A673 (cell line): ENCODE measurements around the gene FGF14. TPM values are rescaled to one million over a fixed set of nuclear protein-coding genes. Genes with fewer than 3 reads are reported as not detected.

Source experiments
- BruUV-seq: library from RNA; stranded (reverse); fragments of 400-500 nt; replicated peaks from 2 replicates; lab custom pipeline; 2021; lab: Mats Ljungman, UMichigan
- CTCF ChIA-PET: fragments of 300-600 bp; sonication (Branson Sonifier 250); formaldehyde crosslinking; loops from one replicate; lab custom pipeline; 2022; ENCODE audit warnings: antibody characterized with exemption; lab: Charles Lee
- POLR2A ChIA-PET: fragments of 300-600 bp; sonication (Branson Sonifier 250); formaldehyde crosslinking; loops from one replicate; lab custom pipeline; 2022; ENCODE audit warnings: antibody characterized with exemption; ENCODE audit not compliant: low non-redundant PET; lab: Charles Lee
- DNase-seq: peaks from one replicate; pipeline ENCODE4 v3.0.0-alpha.2; 2015; ENCODE audit warnings: low spot score
- H3K27ac ChIP-seq: fragments of 200-600 bp; sonication (generic); 2 replicates; pipeline ENCODE4 v1.5.1; 2016; ENCODE audit warnings: mixed run types, low read depth, mild to moderate bottlenecking, mixed read lengths, antibody characterized with exemption, low read length; ENCODE audit not compliant: poor library complexity, severe bottlenecking
- H3K27me3 ChIP-seq: fragments of 200-600 bp; sonication (generic); replicated peaks from 2 replicates; pipeline ENCODE4 v1.6.1; 2017; ENCODE audit warnings: mixed run types, low read depth, mild to moderate bottlenecking, mixed read lengths, antibody characterized with exemption, low read length; ENCODE audit not compliant: insufficient read depth, poor library complexity
- H3K36me3 ChIP-seq: fragments of 200-600 bp; sonication (generic); 2 replicates; pipeline ENCODE4 v1.6.1; 2016; ENCODE audit warnings: mixed run types, mild to moderate bottlenecking, mixed read lengths, antibody characterized with exemption, low read length; ENCODE audit not compliant: insufficient read depth, poor library complexity, severe bottlenecking
- H3K4me1 ChIP-seq: fragments of 200-600 bp; sonication (generic); 2 replicates; pipeline ENCODE4 v1.6.1; 2017; ENCODE audit warnings: mixed run types, mild to moderate bottlenecking, mixed read lengths, antibody characterized with exemption, low read length; ENCODE audit not compliant: insufficient read depth, poor library complexity, severe bottlenecking
- H3K4me3 ChIP-seq: fragments of 200-600 bp; sonication (generic); 2 replicates; pipeline ENCODE4 v1.5.1; 2016; ENCODE audit warnings: low read depth, mixed run types, mild to moderate bottlenecking, mixed read lengths, low read length; ENCODE audit not compliant: poor library complexity, severe bottlenecking
- H3K9me3 ChIP-seq: fragments of 200-600 bp; sonication (generic); 2 replicates; pipeline ENCODE4 v1.6.1; 2016; ENCODE audit warnings: mixed run types, low read depth, mild to moderate bottlenecking, mixed read lengths, antibody characterized with exemption, low read length; ENCODE audit not compliant: poor library complexity, severe bottlenecking
- CTCF ChIP-seq: fragments of 300-800, 200-600 bp; sonication (generic); conservative IDR thresholded peaks from 2 replicates; pipeline ENCODE4 v1.5.1; 2017; ENCODE audit warnings: low read depth, mild to moderate bottlenecking, antibody characterized with exemption, low read length, moderate library complexity, mixed read lengths
- EZH2 ChIP-seq: fragments of 200-600 bp; sonication (generic); IDR thresholded peaks from 2 replicates; pipeline ENCODE4 v1.6.1; 2017; ENCODE audit warnings: borderline replicate concordance, low read depth, mild to moderate bottlenecking, mixed read lengths, antibody characterized with exemption, low read length; ENCODE audit not compliant: poor library complexity, severe bottlenecking
- intact Hi-C: fragments of 100-400 bp; cut with micrococcal nuclease; formaldehyde crosslinking; loops from one replicate; pipeline ENCODE4 v1.10.0; 2022; ENCODE audit not compliant: unreplicated experiment
- total RNA-seq: library from RNA; stranded (reverse); gene quantifications from 2 replicates; pipeline ENCODE4 v1.2.3, GENCODE V29; 2021

FGF14 gene
- total RNA-seq, 1 experiment from 2014 or later = 19.7 TPM

GRCh38 chr13:102195566-102196462, 206.0 kb downstream of the FGF14 start:
- no peak for TF ChIP-seq EZH2
- no peak for TF ChIP-seq CTCF
- Histone ChIP-seq H3K9me3 (peaks cover 7% of the 10 kb centered on the region), H3K4me3 (no peak overlapping the region), H3K27me3 (no peaks in the 10 kb centered on the region), H3K4me1 (peaks cover 32% of the 10 kb centered on the region), H3K36me3 (no peaks in the 10 kb centered on the region), H3K27ac (peak overlapping the region; percentile 58)
- ChIA-PET CTCF (interaction anchor here (1.0 kb wide), 1 partner anchor 205 kb away, joined by 4 read pairs; no protein-coding TSS in a partner anchor), POLR2A (no interaction called here)
- BruUV-seq = no TSS peak
- DNase-seq = peak; percentile 86
- intact Hi-C loops = loop anchor here (2.0 kb wide), 3 partner anchors 197 to 361 kb away; no protein-coding TSS in a partner anchor

GRCh38 chr13:102192858-102193257, 209.0 kb downstream of the FGF14 start:
- POLR2A ChIA-PET = no interaction called here
- Histone ChIP-seq H3K9me3 (peaks cover 7% of the 10 kb centered on the region), H3K27me3 (no peaks in the 10 kb centered on the region), H3K4me3 (no peak overlapping the region), H3K27ac (no peak overlapping the region), H3K36me3 (no peaks in the 10 kb centered on the region), H3K4me1 (peaks cover 13% of the 10 kb centered on the region)
- intact Hi-C loops = no loop called here
- no TSS peak for BruUV-seq
- TF ChIP-seq EZH2 = no peak
- no peak for TF ChIP-seq CTCF
- no peak for DNase-seq
- CTCF ChIA-PET = no interaction called here

- H3K4me1 ChIP-seq = peaks cover 9% of the 10 kb centered on the region
- CTCF ChIA-PET = no interaction called here
- H3K27me3 ChIP-seq = no peaks in the 10 kb centered on the region
- no peak overlapping the region for H3K27ac ChIP-seq
- no peaks in the 10 kb centered on the region for H3K36me3 ChIP-seq
- POLR2A ChIA-PET = no interaction called here
- BruUV-seq = no TSS peak
- H3K9me3 ChIP-seq = peaks cover 7% of the 10 kb centered on the region
- H3K4me3 ChIP-seq = no peak overlapping the region
- peak; percentile 25 for DNase-seq
- intact Hi-C loops = no loop called here
- no peak for TF ChIP-seq CTCF
Measured at GRCh38 chr13:102191951-102192502, 209.8 kb downstream of the FGF14 start.
